HG03025 (cell line): ENCODE results near the gene SUPT7L.

Experiments used
- ATAC-seq: cut with Tn5 transposase; IDR thresholded peaks from one replicate; pipeline ENCODE4 v1.9.1; 2021; ENCODE audit warnings: mild to moderate bottlenecking, moderate library complexity; ENCODE audit not compliant: unreplicated experiment, low FRiP score

Gene SUPT7L

DNA sequence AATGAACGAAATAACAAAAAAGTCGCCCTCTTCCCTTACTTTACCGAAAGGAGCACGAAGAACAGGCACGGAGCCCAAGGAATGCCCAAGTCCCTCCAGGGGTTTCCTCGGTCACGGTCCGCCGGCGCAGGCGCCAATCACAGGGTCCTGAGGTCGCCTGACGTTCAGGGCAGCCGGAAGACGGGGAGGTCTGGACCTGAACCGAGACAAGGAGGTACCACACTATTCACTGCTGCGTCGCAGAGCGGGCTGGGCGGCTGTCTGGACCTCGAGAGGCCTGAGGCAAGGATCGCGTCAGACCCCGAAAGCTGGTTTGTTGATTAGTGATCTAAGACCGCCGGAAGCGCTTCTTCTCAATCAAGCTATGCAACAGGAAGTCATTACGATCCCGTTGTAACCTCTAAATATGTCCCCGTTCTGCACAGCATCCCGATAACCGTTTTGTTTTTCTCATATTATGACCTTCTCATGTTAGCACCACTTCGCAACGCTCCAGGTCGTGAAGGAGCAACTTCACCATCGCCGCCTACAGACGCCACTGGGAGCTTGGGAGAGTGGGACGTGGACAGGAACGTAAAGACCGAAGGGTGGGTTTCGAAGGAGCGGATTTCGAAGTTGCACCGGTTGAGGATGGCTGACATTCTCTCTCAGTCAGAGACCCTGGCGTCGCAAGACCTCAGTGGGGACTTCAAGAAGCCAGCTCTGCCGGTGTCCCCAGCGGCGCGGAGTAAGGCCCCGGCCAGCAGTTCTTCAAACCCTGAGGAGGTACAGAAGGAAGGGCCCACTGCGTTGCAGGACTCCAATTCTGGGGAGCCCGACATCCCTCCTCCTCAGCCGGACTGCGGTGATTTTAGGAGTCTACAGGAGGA is at the start of gene SUPT7L, which contains the start of gene SLC4A1AP:
TSS of gene SUPT7L (minus strand) at position 330 of the 869 bp plus-strand sequence. CDS start 1,422 bp downstream, outside the sequence.
TSS of gene SLC4A1AP (plus strand) at position 605 of the 869 bp plus-strand sequence. CDS start at position 631, 26 bp downstream.
- ATAC-seq: peak; percentile 57

DNA sequence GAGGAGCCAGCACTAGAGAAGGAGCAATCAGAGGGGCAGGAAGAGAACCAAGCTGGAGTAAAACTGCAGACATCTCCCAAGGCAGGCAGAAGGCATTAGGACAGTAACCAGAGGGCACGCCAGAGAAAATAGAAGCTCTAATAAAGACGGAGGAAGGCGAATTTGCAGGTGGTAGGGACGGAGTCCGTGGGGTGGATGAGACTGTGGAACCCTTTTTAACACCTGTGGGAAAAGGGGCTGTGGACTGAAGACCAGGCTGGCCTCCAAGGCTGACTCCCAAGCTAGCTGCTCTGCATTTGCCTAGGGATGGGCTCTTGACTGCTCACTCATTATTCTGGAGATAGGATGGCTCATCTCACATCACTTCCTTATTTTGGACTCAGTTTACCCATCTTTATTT is 49.8 kb upstream of the SUPT7L start:
- no peak for ATAC-seq

GRCh38 chr2:27712522-27712921 is 49.1 kb upstream of the SUPT7L start:
- no peak for ATAC-seq

DNA sequence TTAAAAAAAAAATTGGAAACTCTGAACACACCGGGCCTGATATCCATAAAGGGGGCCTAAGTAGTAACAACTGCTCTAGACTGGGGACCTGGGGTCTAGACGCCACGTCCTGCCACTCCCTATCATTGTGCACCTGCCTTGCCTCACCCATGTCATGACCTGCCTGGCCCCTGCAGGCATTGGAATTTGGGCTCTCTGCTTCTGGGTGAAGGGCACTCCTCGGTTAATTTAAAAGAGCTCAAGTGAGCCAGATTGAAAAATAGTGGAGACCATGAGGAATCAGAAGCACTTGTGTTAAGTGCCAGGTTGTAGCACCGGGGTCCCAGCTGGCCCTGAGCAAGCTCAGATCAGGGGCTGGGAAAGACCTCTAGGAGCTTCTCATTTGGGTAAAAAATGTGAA is 48.4 kb upstream of the SUPT7L start:
- no peak for ATAC-seq

GRCh38 chr2:27710640-27711430 is 47.4 kb upstream of the SUPT7L start:
- ATAC-seq: no peak

- ATAC-seq: no peak
These were observed 46.7 kb upstream of the SUPT7L start for GRCh38 chr2:27709960-27710575.

DNA sequence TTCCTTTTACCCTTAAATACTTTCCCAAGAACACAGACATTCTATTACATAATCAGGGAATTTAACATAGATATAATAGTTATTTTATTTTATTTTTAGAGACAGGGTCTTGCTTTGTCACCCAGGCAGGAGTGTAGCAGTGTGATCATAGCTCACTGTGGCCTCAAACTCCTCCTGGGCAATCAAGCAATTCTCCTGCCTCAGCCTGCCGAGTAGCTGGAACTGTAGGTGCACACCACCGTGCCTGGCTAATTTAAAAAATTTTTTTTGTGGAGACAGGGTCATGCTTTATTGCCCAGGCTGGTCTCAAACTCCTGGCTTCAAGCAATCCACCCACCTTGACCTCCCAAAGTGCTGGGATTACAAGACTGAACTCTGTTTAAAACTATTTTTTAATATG is 45.9 kb upstream of the SUPT7L start:
- no peak for ATAC-seq

DNA sequence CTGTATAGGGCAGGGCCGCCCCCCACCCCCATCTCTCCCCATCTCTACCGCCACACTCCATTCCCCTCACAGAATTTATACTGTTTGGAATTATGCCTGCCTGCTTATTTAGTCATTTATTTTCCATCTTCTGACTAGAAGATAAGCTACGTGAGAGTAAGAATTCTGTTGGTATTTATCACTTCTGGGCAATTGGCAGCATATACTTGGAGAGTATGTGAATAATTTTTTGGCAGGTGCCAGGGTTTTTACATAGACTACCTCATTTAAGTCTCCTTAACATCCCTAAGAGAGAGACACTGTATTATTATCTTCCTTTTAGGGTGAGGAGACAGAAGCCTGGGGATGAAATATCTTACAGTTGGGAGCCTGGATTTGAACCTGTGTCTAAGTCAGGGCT is 45.3 kb upstream of the SUPT7L start:
- no peak for ATAC-seq

- no peak for ATAC-seq
These were observed 44.8 kb upstream of the SUPT7L start for GRCh38 chr2:27708257-27708654.

DNA sequence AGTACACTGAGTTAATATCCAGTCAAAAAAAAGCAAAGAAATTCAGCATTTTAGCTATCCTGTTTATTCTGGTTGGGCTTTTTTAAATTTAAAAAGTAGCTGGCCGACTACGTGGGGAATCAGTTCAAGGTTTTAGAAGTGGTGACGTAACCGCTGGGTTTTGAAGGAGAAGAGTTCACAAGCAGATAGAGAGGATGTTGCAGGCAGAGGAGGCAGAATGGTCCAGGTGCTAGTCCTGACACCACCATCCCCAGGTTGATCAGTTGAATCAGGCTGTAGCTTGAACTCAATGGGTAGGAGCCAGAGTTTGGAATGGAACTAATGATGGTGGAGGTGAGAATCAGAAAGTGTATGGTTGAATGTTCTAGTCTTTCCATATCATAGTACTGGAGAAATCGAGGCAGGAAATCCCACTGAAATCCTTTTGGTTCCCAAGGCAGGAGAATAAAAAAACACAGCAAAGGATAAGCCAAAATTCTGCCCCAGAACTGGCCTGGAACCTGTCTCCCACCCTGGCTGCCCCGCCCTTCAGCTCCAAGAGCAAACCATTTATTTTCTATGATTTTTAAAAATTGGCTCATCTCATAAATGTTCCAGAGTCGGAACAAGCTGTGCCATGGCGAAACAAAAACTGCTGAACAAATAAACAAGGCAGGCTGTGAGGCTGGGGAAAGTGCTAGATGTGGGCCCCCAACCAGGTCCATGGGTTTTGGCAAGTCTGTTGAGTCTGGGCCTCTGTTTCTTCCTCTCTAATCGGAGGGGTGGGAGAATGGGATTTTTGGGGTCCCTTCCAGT is 44.2 kb upstream of the SUPT7L start:
- ATAC-seq: no peak

- ATAC-seq: no peak
These were observed 42.6 kb upstream of the SUPT7L start for GRCh38 chr2:27705851-27706622.

DNA sequence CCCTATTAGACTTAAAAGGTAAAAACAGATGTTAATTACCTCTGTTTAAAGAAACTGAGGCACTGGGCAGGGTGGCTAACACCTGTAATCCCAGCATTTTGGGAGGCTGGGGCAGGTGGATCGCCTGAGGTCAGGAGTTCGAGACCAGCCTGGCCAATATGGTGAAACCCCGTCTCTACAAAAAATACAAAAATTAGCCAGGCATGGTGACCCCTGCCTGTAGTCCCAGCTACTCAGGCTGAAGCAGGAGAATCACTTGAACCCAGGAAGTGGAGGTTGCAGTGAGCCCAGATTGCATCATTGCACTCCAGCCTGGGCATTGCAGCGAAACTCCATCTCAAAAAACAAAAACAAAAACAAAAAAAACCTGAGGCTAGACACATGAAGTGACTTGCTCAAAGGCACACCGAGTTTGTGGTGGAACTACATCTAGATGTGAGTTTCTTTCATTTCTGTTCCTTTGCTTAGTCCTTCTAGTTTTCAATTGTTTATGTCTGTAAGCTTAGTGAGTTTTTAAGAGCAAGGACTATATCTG is 41.0 kb upstream of the SUPT7L start:
- no peak for ATAC-seq

DNA sequence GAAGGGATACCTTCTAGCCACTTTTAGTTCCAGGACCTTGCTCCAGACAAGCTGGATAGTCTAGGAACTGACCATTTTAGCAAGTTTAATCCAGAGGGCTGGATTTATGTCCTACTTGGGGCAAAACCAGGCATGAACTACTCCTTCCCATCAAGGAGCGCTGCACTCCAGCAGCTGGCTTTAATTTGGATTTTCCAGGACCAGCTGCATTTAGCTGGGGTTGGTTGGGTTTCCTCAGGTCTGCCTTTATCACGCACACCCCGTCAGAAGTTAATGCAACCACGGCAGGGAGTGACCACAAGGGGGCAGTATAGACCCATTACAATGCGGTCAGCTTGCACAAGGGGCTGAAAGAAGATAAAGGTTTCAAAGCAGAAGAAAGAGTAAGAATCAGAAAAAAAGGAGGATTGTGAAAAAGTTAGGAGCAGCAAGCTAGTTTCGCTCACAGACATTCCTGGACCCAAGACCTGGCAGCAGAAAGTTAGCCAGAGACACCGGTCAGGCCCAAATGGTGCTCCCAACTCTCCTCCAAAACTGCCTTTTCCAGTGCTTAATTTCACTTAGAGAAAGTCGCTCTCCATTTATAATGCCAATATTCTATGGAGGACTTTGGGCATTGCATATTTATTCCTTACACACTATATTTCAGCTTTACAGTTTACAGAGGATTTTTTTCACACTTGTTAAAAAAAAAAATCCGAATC is 40.4 kb upstream of the SUPT7L start:
- ATAC-seq: no peak

GRCh38 chr2:27702302-27702701 is 38.9 kb upstream of the SUPT7L start:
- ATAC-seq: no peak

GRCh38 chr2:27701676-27702075 is 38.3 kb upstream of the SUPT7L start:
- no peak for ATAC-seq

GRCh38 chr2:27697660-27698059 is 34.2 kb upstream of the SUPT7L start:
- ATAC-seq: no peak

DNA sequence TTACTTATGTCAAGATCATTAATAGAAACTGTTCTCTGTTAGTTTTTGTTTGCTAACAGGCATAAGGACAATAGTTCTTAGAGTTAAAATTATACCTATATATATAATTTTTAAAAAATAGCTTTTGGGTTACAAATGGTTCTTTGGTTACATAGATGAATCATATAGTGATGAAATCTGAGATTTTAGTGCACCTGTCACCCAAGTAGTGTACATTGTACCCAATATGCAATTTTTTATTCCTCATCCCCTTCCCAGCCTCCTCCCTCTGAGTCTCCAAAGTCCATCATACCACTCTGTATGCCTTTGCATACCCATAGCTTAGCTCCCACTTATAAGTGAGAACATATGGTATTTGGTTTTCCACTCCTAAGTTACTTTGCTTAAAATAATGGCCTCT is 26.6 kb upstream of the SUPT7L start:
- ATAC-seq: no peak

GRCh38 chr2:27689424-27689823 is 26.0 kb upstream of the SUPT7L start:
- ATAC-seq: no peak

DNA sequence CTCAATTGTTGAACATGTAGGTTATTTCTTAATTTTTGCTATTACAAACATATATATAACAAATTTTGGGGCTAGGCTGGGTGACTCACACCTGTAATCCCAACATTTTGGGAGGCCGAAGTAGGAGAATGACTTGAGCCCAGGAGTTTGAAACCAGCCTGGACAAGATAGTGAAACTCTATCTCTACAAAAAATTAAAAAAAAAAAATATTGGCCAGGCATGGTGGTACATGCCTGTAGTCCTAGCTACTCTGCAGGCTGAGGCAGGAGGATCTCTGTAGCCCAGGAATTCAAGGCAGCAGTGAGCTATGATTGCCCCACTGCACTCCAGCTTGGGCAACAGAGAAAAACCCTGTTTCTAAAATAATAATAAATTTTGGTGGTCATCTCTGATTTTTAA is 23.8 kb upstream of the SUPT7L start:
- no peak for ATAC-seq
